ENCODE measurements around the gene SPA17.

SPA17 gene

DNA sequence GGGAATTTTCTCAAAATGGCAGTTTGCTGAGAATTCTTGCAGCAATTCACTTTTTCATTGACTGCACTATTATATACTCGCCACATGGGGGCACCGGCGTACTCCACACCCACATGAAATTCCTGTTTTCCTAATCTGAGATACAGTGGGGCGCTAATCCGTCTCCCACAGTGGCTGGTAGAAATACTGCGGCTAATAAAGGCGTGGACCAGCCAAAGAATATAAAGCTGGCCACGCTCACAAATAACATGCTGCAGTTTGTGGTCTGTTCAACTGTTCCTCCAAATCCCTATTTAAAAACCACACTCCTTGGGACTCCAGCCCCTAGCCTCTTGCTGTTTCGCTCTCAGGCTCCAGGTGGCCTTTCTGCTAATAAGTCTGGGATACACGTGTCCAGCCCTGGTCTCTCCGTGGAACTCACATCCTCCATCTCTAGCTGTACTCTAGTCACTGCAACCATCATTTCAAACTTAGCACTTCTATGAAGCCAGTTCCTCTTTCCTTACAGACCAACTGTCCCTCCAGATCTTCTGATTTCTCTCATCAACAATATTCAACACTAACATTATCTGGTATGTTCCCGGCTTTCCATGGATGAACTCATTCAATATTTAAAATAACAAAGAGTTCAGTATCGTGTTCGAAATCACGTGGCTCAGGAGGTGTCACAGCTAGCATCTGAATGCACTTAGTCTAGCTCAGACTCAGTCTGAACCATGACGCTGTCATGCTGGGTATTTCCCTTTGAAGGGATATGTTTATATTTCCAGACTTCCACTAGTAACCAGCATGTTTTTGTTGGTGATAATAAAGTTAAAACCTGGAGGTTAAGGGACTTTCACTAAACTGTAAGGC is 29.1 kb upstream of the SPA17 start:
- no peak for TF ChIP-seq EZH2phosphoT487 (IDR thresholded peaks at IDR 0.05; ENCODE audit: borderline replicate concordance)
- TF ChIP-seq, protein P1, sequence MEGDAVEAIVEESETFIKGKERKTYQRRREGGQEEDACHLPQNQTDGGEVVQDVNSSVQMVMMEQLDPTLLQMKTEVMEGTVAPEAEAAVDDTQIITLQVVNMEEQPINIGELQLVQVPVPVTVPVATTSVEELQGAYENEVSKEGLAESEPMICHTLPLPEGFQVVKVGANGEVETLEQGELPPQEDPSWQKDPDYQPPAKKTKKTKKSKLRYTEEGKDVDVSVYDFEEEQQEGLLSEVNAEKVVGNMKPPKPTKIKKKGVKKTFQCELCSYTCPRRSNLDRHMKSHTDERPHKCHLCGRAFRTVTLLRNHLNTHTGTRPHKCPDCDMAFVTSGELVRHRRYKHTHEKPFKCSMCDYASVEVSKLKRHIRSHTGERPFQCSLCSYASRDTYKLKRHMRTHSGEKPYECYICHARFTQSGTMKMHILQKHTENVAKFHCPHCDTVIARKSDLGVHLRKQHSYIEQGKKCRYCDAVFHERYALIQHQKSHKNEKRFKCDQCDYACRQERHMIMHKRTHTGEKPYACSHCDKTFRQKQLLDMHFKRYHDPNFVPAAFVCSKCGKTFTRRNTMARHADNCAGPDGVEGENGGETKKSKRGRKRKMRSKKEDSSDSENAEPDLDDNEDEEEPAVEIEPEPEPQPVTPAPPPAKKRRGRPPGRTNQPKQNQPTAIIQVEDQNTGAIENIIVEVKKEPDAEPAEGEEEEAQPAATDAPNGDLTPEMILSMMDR (conservative IDR thresholded peaks at IDR 0.05; ENCODE audit: low read length): peak; percentile 93
- no peaks in the 10 kb centered on the region for H3F3A ChIP-seq (ENCODE audit: low read depth)
- no peak overlapping the region for H3K4me3 ChIP-seq (ENCODE audit: low read length, poor library complexity, severe bottlenecking)

DNA sequence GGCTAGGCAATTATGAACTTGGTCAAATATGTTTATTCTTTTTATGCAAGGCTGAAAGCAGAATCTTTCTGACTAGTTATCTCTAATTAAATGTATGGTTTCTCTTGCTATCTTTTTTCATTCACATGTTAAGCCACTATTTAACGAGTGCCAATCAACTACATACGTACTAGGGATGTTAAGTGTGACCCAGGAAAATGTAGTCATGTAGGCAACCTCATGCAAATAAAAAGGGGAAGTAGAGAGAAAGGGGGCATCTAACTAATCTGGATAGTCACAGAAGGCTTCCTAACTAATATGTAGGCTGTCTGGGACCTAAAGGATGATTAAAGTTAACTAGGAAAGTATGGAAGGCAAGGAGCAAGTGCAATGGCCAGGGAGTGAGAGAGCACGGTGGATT is 27.6 kb upstream of the SPA17 start:
- no peaks in the 10 kb centered on the region for H3K9me3 ChIP-seq (ENCODE audit: insufficient read depth, low read depth, low read length)
- H3K9ac ChIP-seq (ENCODE audit: low read depth, low read length, poor library complexity, severe bottlenecking): no peak overlapping the region
- no peaks in the 10 kb centered on the region for H3K9me2 ChIP-seq (replicated peaks; ENCODE audit: low read depth, low read length)
- no peak overlapping the region for H3K4me2 ChIP-seq (ENCODE audit: low read depth, low read length, poor library complexity, severe bottlenecking)
- H3F3A ChIP-seq (ENCODE audit: low read depth): no peaks in the 10 kb centered on the region
- H2AFZ ChIP-seq (ENCODE audit: low read length): no peak overlapping the region
- peaks cover 14% of the 10 kb centered on the region for H3K4me1 ChIP-seq (ENCODE audit: insufficient read depth, low read length, poor library complexity, severe bottlenecking)
- H3K4me3 ChIP-seq (ENCODE audit: low read length, poor library complexity, severe bottlenecking): no peak overlapping the region
- H3K79me2 ChIP-seq (ENCODE audit: insufficient read depth, low read length): no peaks in the 10 kb centered on the region
- H3K27me3 ChIP-seq (ENCODE audit: insufficient read depth, low read length, poor library complexity, severe bottlenecking): no peaks in the 10 kb centered on the region
- TF ChIP-seq, protein P1 (conservative IDR thresholded peaks at IDR 0.05; ENCODE audit: low read length): no peak
- TF ChIP-seq EZH2phosphoT487 (IDR thresholded peaks at IDR 0.05; ENCODE audit: borderline replicate concordance): no peak
- no peaks in the 10 kb centered on the region for H4K20me1 ChIP-seq (ENCODE audit: insufficient read depth, low read length, poor library complexity, severe bottlenecking)
- H3K36me3 ChIP-seq (ENCODE audit: insufficient read depth, low read length): no peaks in the 10 kb centered on the region

More for the DNA sequence above, 29.1 kb upstream of the SPA17 start:
- no peaks in the 10 kb centered on the region for H3K27me3 ChIP-seq (ENCODE audit: insufficient read depth, low read length, poor library complexity, severe bottlenecking)
- peaks cover 14% of the 10 kb centered on the region for H3K4me1 ChIP-seq (ENCODE audit: insufficient read depth, low read length, poor library complexity, severe bottlenecking)
- no peaks in the 10 kb centered on the region for H3K36me3 ChIP-seq (ENCODE audit: insufficient read depth, low read length)
- no peaks in the 10 kb centered on the region for H3K9me2 ChIP-seq (replicated peaks; ENCODE audit: low read depth, low read length)
- H3K79me2 ChIP-seq (ENCODE audit: insufficient read depth, low read length): no peaks in the 10 kb centered on the region
- no peak overlapping the region for H3K9ac ChIP-seq (ENCODE audit: low read depth, low read length, poor library complexity, severe bottlenecking)
- H4K20me1 ChIP-seq (ENCODE audit: insufficient read depth, low read length, poor library complexity, severe bottlenecking): no peaks in the 10 kb centered on the region
- no peaks in the 10 kb centered on the region for H3K9me3 ChIP-seq (ENCODE audit: insufficient read depth, low read depth, low read length)
- H3K4me2 ChIP-seq (ENCODE audit: low read depth, low read length, poor library complexity, severe bottlenecking): no peak overlapping the region
- peak overlapping the region; percentile 73 for H2AFZ ChIP-seq (ENCODE audit: low read length)

DNA sequence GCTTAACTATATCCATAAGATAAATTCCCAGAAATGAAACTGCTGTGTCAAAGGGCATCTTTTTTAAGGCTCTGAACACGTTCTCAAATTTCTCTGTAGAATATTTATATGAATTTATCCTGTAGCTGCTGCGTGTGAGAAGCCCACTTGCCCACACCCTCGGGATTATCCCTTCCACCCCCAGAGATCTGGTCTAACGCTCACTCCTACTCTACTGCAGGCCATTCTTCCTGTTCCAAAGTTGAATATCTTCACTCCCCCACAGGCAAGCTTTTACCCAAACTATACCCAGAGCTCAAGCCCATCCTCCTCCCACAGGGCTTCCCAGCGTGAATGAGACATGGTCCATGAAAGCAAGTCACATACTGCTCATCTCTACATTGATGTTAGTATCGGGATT is 25.1 kb upstream of the SPA17 start:
- Histone ChIP-seq H3K4me1 (ENCODE audit: insufficient read depth, low read length, poor library complexity, severe bottlenecking) (peaks cover 6% of the 10 kb centered on the region), H3F3A (ENCODE audit: low read depth) (no peaks in the 10 kb centered on the region), H3K9me3 (ENCODE audit: insufficient read depth, low read depth, low read length) (no peaks in the 10 kb centered on the region), H3K4me2 (ENCODE audit: low read depth, low read length, poor library complexity, severe bottlenecking) (no peak overlapping the region), H3K9me2 (replicated peaks; ENCODE audit: low read depth, low read length) (no peaks in the 10 kb centered on the region), H4K20me1 (ENCODE audit: insufficient read depth, low read length, poor library complexity, severe bottlenecking) (no peaks in the 10 kb centered on the region), H3K27me3 (ENCODE audit: insufficient read depth, low read length, poor library complexity, severe bottlenecking) (no peaks in the 10 kb centered on the region), H3K79me2 (ENCODE audit: insufficient read depth, low read length) (no peaks in the 10 kb centered on the region), H3K9ac (ENCODE audit: low read depth, low read length, poor library complexity, severe bottlenecking) (no peak overlapping the region), H3K36me3 (ENCODE audit: insufficient read depth, low read length) (no peaks in the 10 kb centered on the region), H2AFZ (ENCODE audit: low read length) (no peak overlapping the region), H3K4me3 (ENCODE audit: low read length, poor library complexity, severe bottlenecking) (no peak overlapping the region)
- TF ChIP-seq EZH2phosphoT487 (IDR thresholded peaks at IDR 0.05; ENCODE audit: borderline replicate concordance): no peak
- TF ChIP-seq, protein P1 (conservative IDR thresholded peaks at IDR 0.05; ENCODE audit: low read length): no peak

Measured in Loucy (cell line).